ENCODE measurements around the gene PHEX.

The PHEX gene

GRCh38 chrX:22021751-22022324 is 10.3 kb upstream of the PHEX start:
- no peak for TF ChIP-seq JUND (IDR thresholded peaks at IDR 0.05; ENCODE audit: low read depth)
- in situ Hi-C loops (cut with HindIII; ENCODE audit: low pct_unique_long_range_greater_than_20kb, low sequenced_read_pairs) = no loop called here
- no peak for DNase-seq (ENCODE audit: low read depth in 1 of 2, low spot score in 1 of 2)

- in situ Hi-C loops (cut with HindIII; ENCODE audit: low pct_unique_long_range_greater_than_20kb, low sequenced_read_pairs) = no loop called here
- no peak for DNase-seq (ENCODE audit: low read depth in 1 of 2, low spot score in 1 of 2)
- no peak for TF ChIP-seq JUND (IDR thresholded peaks at IDR 0.05; ENCODE audit: low read depth)
These were observed 7.5 kb upstream of the PHEX start for GRCh38 chrX:22024577-22024976.

GRCh38 chrX:22025751-22026150 is 6.4 kb upstream of the PHEX start:
- TF ChIP-seq JUND (IDR thresholded peaks at IDR 0.05; ENCODE audit: low read depth) = no peak
- in situ Hi-C loops (cut with HindIII; ENCODE audit: low pct_unique_long_range_greater_than_20kb, low sequenced_read_pairs) = no loop called here
- DNase-seq (ENCODE audit: low read depth in 1 of 2, low spot score in 1 of 2) = no peak

GRCh38 chrX:22026731-22027130 is 5.4 kb upstream of the PHEX start:
- no peak for DNase-seq (ENCODE audit: low read depth in 1 of 2, low spot score in 1 of 2)
- TF ChIP-seq JUND (IDR thresholded peaks at IDR 0.05; ENCODE audit: low read depth) = no peak
- in situ Hi-C loops (cut with HindIII; ENCODE audit: low pct_unique_long_range_greater_than_20kb, low sequenced_read_pairs) = no loop called here

GRCh38 chrX:22032506-22032905 is 381 bp downstream of the PHEX start:
- TF ChIP-seq JUND (IDR thresholded peaks at IDR 0.05; ENCODE audit: low read depth) = no peak
- DNase-seq (ENCODE audit: low read depth in 1 of 2, low spot score in 1 of 2) = no peak
- in situ Hi-C loops (cut with HindIII; ENCODE audit: low pct_unique_long_range_greater_than_20kb, low sequenced_read_pairs) = no loop called here

- TF ChIP-seq JUND (IDR thresholded peaks at IDR 0.05; ENCODE audit: low read depth) = no peak
- DNase-seq (ENCODE audit: low read depth in 1 of 2, low spot score in 1 of 2) = no peak
These were observed 1.7 kb downstream of the PHEX start for GRCh38 chrX:22033818-22034217.

GRCh38 chrX:22035236-22035635 is 3.1 kb downstream of the PHEX start:
- TF ChIP-seq JUND (IDR thresholded peaks at IDR 0.05; ENCODE audit: low read depth) = no peak

More at GRCh38 chrX:22033818-22034217, 1.7 kb downstream of the PHEX start:
- in situ Hi-C loops (cut with HindIII; ENCODE audit: low pct_unique_long_range_greater_than_20kb, low sequenced_read_pairs) = no loop called here

GRCh38 chrX:22037225-22037624 is 5.1 kb downstream of the PHEX start:
- in situ Hi-C loops (cut with HindIII; ENCODE audit: low pct_unique_long_range_greater_than_20kb, low sequenced_read_pairs) = no loop called here
- no peak for TF ChIP-seq JUND (IDR thresholded peaks at IDR 0.05; ENCODE audit: low read depth)

More at GRCh38 chrX:22035236-22035635, 3.1 kb downstream of the PHEX start:
- DNase-seq (ENCODE audit: low read depth in 1 of 2, low spot score in 1 of 2) = no peak
- in situ Hi-C loops (cut with HindIII; ENCODE audit: low pct_unique_long_range_greater_than_20kb, low sequenced_read_pairs) = no loop called here

GRCh38 chrX:22037911-22038537 is 5.9 kb downstream of the PHEX start:
- TF ChIP-seq JUND (IDR thresholded peaks at IDR 0.05; ENCODE audit: low read depth) = no peak
- in situ Hi-C loops (cut with HindIII; ENCODE audit: low pct_unique_long_range_greater_than_20kb, low sequenced_read_pairs) = no loop called here
- no peak for DNase-seq (ENCODE audit: low read depth in 1 of 2, low spot score in 1 of 2)

More at GRCh38 chrX:22037225-22037624, 5.1 kb downstream of the PHEX start:
- no peak for DNase-seq (ENCODE audit: low read depth in 1 of 2, low spot score in 1 of 2)

- TF ChIP-seq JUND (IDR thresholded peaks at IDR 0.05; ENCODE audit: low read depth) = no peak
- DNase-seq (ENCODE audit: low read depth in 1 of 2, low spot score in 1 of 2) = no peak
- in situ Hi-C loops (cut with HindIII; ENCODE audit: low pct_unique_long_range_greater_than_20kb, low sequenced_read_pairs) = no loop called here
These were observed 7.4 kb downstream of the PHEX start for GRCh38 chrX:22039541-22039940.

- in situ Hi-C loops (cut with HindIII; ENCODE audit: low pct_unique_long_range_greater_than_20kb, low sequenced_read_pairs) = no loop called here
- no peak for TF ChIP-seq JUND (IDR thresholded peaks at IDR 0.05; ENCODE audit: low read depth)
- no peak for DNase-seq (ENCODE audit: low read depth in 1 of 2, low spot score in 1 of 2)
These were observed 8.1 kb downstream of the PHEX start for GRCh38 chrX:22040184-22040583.

GRCh38 chrX:22041907-22042530 is 9.9 kb downstream of the PHEX start:
- DNase-seq (ENCODE audit: low read depth in 1 of 2, low spot score in 1 of 2) = no peak
- TF ChIP-seq JUND (IDR thresholded peaks at IDR 0.05; ENCODE audit: low read depth) = no peak
- in situ Hi-C loops (cut with HindIII; ENCODE audit: low pct_unique_long_range_greater_than_20kb, low sequenced_read_pairs) = no loop called here

GRCh38 chrX:22043872-22044271 is 11.7 kb downstream of the PHEX start:
- DNase-seq (ENCODE audit: low read depth in 1 of 2, low spot score in 1 of 2) = no peak
- in situ Hi-C loops (cut with HindIII; ENCODE audit: low pct_unique_long_range_greater_than_20kb, low sequenced_read_pairs) = no loop called here
- no peak for TF ChIP-seq JUND (IDR thresholded peaks at IDR 0.05; ENCODE audit: low read depth)
